Heart left ventricle (tissue), 16 donors: ENCODE measurements around the gene AMIGO3. TPM values are rescaled to one million over a fixed set of nuclear protein-coding genes. Genes with fewer than 3 reads are reported as not detected.

Experiments used
- ATAC-seq, 4 donors: fragments of 200-7000 bp; cut with Tn5 transposase; one replicate each; pipeline ENCODE4 v1.9.1; 2020 to 2022; ENCODE audit warnings: moderate library complexity in 4 of 4, mild to moderate bottlenecking in 3 of 4, moderate number of reproducible peaks in 1 of 4
- DNase-seq, 5 donors: peaks; one replicate each; pipeline ENCODE4 v3.0.0-alpha.2; 2020
- H3K27ac ChIP-seq, 12 donors: fragments of 200-600 bp; sonication (generic) in 4 of 12; one replicate each; pipeline versions ENCODE4 v1.5.0 to v1.8.0; 2016 to 2022; ENCODE audit warnings: mild to moderate bottlenecking in 2 of 12
- H3K27me3 ChIP-seq, 9 donors: fragments of 200-600 bp; sonication (generic) in 2 of 9; one replicate each; pipeline versions ENCODE4 v1.5.1 to v1.8.0; 2016 to 2022; ENCODE audit warnings: mild to moderate bottlenecking in 3 of 9
- H3K36me3 ChIP-seq, 9 donors: fragments of 200-600 bp; sonication (generic) in 2 of 9; one replicate each; pipeline versions ENCODE4 v1.5.0 to v1.8.0; 2018 to 2022; ENCODE audit warnings: mild to moderate bottlenecking in 2 of 9
- H3K4me1 ChIP-seq, 12 donors: fragments of 200-600 bp; sonication (generic) in 4 of 12; one replicate each; pipeline versions ENCODE4 v1.5.0 to v1.8.0; 2016 to 2022; ENCODE audit warnings: mild to moderate bottlenecking in 3 of 12
- H3K4me3 ChIP-seq, 12 donors: fragments of 200-600 bp; sonication (generic) in 4 of 12; one replicate each; pipeline versions ENCODE4 v1.5.0 to v1.8.0; 2017 to 2022; ENCODE audit warnings: mild to moderate bottlenecking in 9 of 12, moderate library complexity in 4 of 12
- H3K9me3 ChIP-seq, 12 donors: fragments of 200-600 bp; sonication (generic) in 4 of 12; one replicate each; pipeline versions ENCODE4 v1.5.0 to v1.8.0; 2016 to 2022; ENCODE audit warnings: mild to moderate bottlenecking in 1 of 12
- POLR2A ChIP-seq, 2 donors: fragments of 450-650 bp; IDR thresholded peaks; one replicate each; pipeline ENCODE4 v1.6.1; 2017; ENCODE audit warnings: antibody characterized with exemption in 2 of 2, mild to moderate bottlenecking in 2 of 2, moderate library complexity in 2 of 2
- WGBS, 4 donors: extraction: QIAGEN DNeasy Blood & Tissue Kit in 2 of 4; methylation state at CpG; one replicate each; pipeline versions ENCODE4 v1.1.5 to v1.1.7; 2013 to 2018; 5-methylcytosine and 5-hydroxymethylcytosine counted together
- intact Hi-C, 10 donors: fragments of 100-400 bp; cut with DNase I; formaldehyde crosslinking; loops; one replicate each; pipeline versions ENCODE4 v1.11.1 to v1.14.2; 2022
- polyA plus RNA-seq, 2 donors: library from polyadenylated mRNA; stranded (reverse); fragments of 200-250 nt; gene quantifications; one replicate each; pipeline ENCODE4 v1.2.3, GENCODE V29; 2013
- total RNA-seq, 9 donors: library from RNA; depleted of rRNA in 2 of 9; stranded (reverse); fragments of >200 nt in 2 of 9; fragmentation: NEBNext Ultra II Directional in 3 of 9; extraction: Animal tissue kit (Norgen Biotek cat#: 25700) in 3 of 9; gene quantifications; one replicate each; pipeline versions ENCODE4 v1.1.0 to v1.2.4, GENCODE V29; 2016 to 2023
- TF ChIP-seq, protein P1 (sequence below), 12 donors: fragments of 200-600 bp; sonication (generic) in 4 of 12; IDR thresholded peaks; one replicate each; pipeline versions ENCODE4 v1.5.0 to v1.8.0; 2018 to 2022; ENCODE audit warnings: antibody characterized with exemption in 12 of 12, mild to moderate bottlenecking in 5 of 12
- donor health status: ischemic (EF 13 %, LVEDD 7.1; RV severe dilation, severe dysfunction).
- donor health status: healthy with polysubstance abuse.
- donor health status: DM: no; HTN: yes; CAD: no.
- donor health status: DM: no; HTN: no; CAD: no.
- donor health status: ischemic (EF 25% LVEDD 6.9; RV normal size, moderate dysfunction).
- donor health status: ischemic (EF 25% LVEDD 5.7; RV mildly dilated, moderate dysfunction).
- donor health status: healthy.
- donor health status: DM: yes; HTN: yes; CAD: no.
- donor health status: ischemic (EF 35%, LVEDD 5.7; RV mildly dilated, moderate dysfunction).
- donor health status: nonischemic (EF 11% LVEDD 7.7; RV severe dilation, severe dysfunction).
- donor health status: DM: yes; HTN: yes; CAD: no.
- donor health status: PGD.
- donor health status: ischemic (EF 29% LVEDD 5.4; RV normal size, mild dysfunction).
- donor health status: nonischemic (EF 23%, LVEDD 6.1; RV moderate dilation, normal function).

The AMIGO3 gene
- total and polyA plus RNA-seq, 11 donors = 0.14 to 1.4 (median 0.69) TPM; not detected in 6

DNA sequence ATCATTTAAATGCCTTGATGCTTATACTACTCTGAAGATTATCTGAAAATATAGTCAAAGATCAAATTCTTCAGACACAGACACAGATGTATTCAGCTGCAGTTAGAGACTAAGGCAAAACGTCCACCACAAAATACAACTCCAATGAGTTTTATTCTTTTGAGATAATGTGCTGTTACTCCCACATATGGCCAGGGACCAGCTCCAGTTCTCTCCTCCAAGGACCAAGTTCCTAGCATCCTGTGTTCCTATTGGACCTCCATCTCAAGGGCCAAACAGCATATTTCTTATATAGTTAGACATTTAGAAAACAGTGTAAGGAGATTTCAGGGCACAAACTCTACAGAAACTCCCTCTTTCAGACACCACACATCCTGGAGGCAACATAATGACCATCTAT is 39.7 kb upstream of the AMIGO3 start:
- H3K27ac ChIP-seq = no peak overlapping the region
- DNase-seq (no peak), ATAC-seq (peak in 1 of 4 donors; percentile 43)
- H3K4me1 ChIP-seq = peaks cover 0 to 30% (median 4%) of the 10 kb centered on the region in 12 donors
- intact Hi-C loops = no loop called here
- no peak for TF ChIP-seq POLR2A (IDR thresholded peaks at IDR 0.05)
- TF ChIP-seq, protein P1, sequence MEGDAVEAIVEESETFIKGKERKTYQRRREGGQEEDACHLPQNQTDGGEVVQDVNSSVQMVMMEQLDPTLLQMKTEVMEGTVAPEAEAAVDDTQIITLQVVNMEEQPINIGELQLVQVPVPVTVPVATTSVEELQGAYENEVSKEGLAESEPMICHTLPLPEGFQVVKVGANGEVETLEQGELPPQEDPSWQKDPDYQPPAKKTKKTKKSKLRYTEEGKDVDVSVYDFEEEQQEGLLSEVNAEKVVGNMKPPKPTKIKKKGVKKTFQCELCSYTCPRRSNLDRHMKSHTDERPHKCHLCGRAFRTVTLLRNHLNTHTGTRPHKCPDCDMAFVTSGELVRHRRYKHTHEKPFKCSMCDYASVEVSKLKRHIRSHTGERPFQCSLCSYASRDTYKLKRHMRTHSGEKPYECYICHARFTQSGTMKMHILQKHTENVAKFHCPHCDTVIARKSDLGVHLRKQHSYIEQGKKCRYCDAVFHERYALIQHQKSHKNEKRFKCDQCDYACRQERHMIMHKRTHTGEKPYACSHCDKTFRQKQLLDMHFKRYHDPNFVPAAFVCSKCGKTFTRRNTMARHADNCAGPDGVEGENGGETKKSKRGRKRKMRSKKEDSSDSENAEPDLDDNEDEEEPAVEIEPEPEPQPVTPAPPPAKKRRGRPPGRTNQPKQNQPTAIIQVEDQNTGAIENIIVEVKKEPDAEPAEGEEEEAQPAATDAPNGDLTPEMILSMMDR (IDR thresholded peaks at IDR 0.05) = no peak
- H3K36me3 ChIP-seq = peaks cover 0 to 13% (median 3%) of the 10 kb centered on the region in 9 donors
- no peaks in the 10 kb centered on the region for H3K9me3 ChIP-seq
- no peak overlapping the region for H3K4me3 ChIP-seq
- no peaks in the 10 kb centered on the region for H3K27me3 ChIP-seq
- WGBS, 4 donors = 21 to 35% (median 27%) methylated on average over 1 of the region's 1 CpG

DNA sequence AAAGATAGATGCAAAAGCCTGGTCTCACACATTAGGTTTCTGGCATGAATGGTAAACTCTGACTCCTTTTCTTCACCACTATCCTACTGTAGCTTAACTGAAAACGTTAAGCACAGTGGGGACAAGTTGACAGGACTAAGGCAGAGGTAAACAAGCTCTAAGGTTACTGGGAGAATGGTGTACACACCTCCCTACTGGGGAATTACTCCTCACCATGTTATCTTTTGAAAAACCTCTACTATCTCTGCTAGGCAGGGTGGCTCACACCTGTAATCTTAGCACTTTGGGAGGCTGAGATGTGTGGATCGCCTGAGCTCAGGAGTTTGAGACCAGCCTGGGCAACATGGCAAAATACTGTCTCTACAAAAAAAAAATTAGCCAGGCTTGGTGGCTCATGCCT is 37.7 kb upstream of the AMIGO3 start:
- H3K9me3 ChIP-seq = no peaks in the 10 kb centered on the region
- no peaks in the 10 kb centered on the region for H3K27me3 ChIP-seq
- WGBS, 4 donors = 64 to 81% (median 67%) methylated on average over 2 of the region's 2 CpGs
- DNase-seq (no peak), ATAC-seq (no peak)
- TF ChIP-seq, protein P1 (IDR thresholded peaks at IDR 0.05) = no peak
- TF ChIP-seq POLR2A (IDR thresholded peaks at IDR 0.05) = no peak
- peaks cover 0 to 43% (median 6%) of the 10 kb centered on the region in 12 donors for H3K4me1 ChIP-seq
- H3K36me3 ChIP-seq = peaks cover 0 to 9% (median 0%) of the 10 kb centered on the region in 9 donors
- H3K27ac ChIP-seq = no peak overlapping the region
- no peak overlapping the region for H3K4me3 ChIP-seq
- intact Hi-C loops = no loop called here

DNA sequence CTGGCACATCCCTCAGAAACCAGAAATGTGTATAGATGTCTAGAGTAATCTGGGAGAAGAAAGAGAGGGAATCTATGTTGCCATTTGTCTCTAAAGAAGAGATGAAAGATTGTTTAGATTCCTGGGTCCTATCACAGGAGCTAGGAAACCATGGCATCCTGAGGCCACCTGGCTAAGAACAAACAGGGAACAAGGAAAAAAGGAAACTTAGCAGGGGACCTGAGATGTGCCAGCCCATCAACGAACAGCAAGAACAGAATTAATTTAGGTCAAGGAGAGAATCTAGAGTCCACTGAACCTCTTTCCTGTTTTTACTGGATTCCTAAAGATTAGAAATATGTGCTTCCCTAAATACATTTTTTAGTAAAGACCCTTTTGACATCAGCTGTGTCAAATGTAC is 36.6 kb upstream of the AMIGO3 start:
- Histone ChIP-seq H3K9me3 (no peaks in the 10 kb centered on the region), H3K27ac (no peak overlapping the region), H3K4me1 (peaks cover 0 to 43% (median 6%) of the 10 kb centered on the region in 12 donors), H3K4me3 (no peak overlapping the region), H3K36me3 (peaks cover 0 to 7% (median 0%) of the 10 kb centered on the region in 9 donors), H3K27me3 (no peaks in the 10 kb centered on the region)
- WGBS, 4 donors = 67 to 74% (median 70%) methylated on average over 1 of the region's 1 CpG
- ATAC-seq (no peak), DNase-seq (no peak)
- TF ChIP-seq, protein P1 (IDR thresholded peaks at IDR 0.05) = no peak
- TF ChIP-seq POLR2A (IDR thresholded peaks at IDR 0.05) = no peak
- intact Hi-C loops = no loop called here

DNA sequence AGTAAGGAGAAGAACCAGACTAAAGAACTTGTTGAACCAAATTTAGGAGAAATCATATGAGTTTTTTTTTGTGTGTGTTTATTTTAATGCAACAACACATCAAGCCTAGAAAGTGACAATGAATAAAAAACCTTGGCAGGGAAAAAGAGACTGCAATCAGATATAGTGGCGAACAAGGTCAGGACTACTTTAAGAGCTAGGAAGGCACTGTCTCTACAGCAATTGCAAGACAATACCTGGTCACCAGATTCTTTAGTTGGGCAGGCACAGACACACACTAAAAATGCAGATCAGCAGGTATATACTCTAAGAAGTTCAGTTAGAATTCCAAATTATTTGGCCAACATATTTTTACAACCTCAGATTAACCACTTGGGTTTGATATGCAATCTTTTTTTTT is 35.1 kb upstream of the AMIGO3 start:
- no peak for DNase-seq
- intact Hi-C loops = no loop called here
- WGBS, 4 donors = 61 to 79% (median 69%) methylated on average over 1 of the region's 1 CpG
- no peak overlapping the region for H3K27ac ChIP-seq
- no peak overlapping the region for H3K4me3 ChIP-seq
- peaks cover 0 to 9% (median 0%) of the 10 kb centered on the region in 9 donors for H3K36me3 ChIP-seq
- ATAC-seq = no peak
- no peak for TF ChIP-seq POLR2A (IDR thresholded peaks at IDR 0.05)
- TF ChIP-seq, protein P1 (IDR thresholded peaks at IDR 0.05) = no peak
- H3K4me1 ChIP-seq = peaks cover 0 to 51% (median 8%) of the 10 kb centered on the region in 12 donors
- H3K27me3 ChIP-seq = no peaks in the 10 kb centered on the region
- H3K9me3 ChIP-seq = no peaks in the 10 kb centered on the region
